Kidney (tissue), 14 donors: Measurements from ENCODE around the gene ALDH3A1. TPM values are rescaled to one million over a fixed set of nuclear protein-coding genes. Genes with fewer than 3 reads are reported as not detected.
A peak's percentile ranks its signal among the peaks of the same experiment; 100 is the strongest.

Experiments used
- DNase-seq, 5 donors: peaks; one replicate each; pipeline ENCODE4 v3.0.0-alpha.2; 2013 to 2020
- FAIRE-seq: peaks from 2 replicates; lab custom pipeline; 2012; peaks lifted over from hg19 to GRCh38; lab: Jason Lieb, UNC
- H3K27ac ChIP-seq, 2 donors: one replicate each; pipeline ENCODE4 v1.7.0; 2013; ENCODE audit warnings: low read depth in 2 of 2, low read length in 2 of 2, inconsistent platforms in 1 of 2
- H3K27me3 ChIP-seq: one replicate; pipeline ENCODE4 v1.7.1; 2013; ENCODE audit warnings: low read length, inconsistent platforms; ENCODE audit not compliant: control insufficient read depth, insufficient read depth
- H3K36me3 ChIP-seq, 3 donors: one replicate each; pipeline versions ENCODE4 v1.7.0 to v1.7.1; 2013; ENCODE audit warnings: low read length in 3 of 3, control low read depth in 1 of 3, inconsistent platforms in 1 of 3; ENCODE audit not compliant: insufficient read depth in 3 of 3, control insufficient read depth in 2 of 3
- H3K4me1 ChIP-seq, 3 donors: one replicate each; pipeline versions ENCODE4 v1.7.0 to v1.7.1; 2013; ENCODE audit warnings: low read length in 3 of 3, inconsistent platforms in 1 of 3, low read depth in 1 of 3; ENCODE audit not compliant: control insufficient read depth in 2 of 3, insufficient read depth in 2 of 3
- H3K4me3 ChIP-seq, 3 donors: one replicate each; pipeline versions ENCODE4 v1.7.0 to v1.8.1; 2013; ENCODE audit warnings: low read length in 3 of 3, control low read depth in 1 of 3, inconsistent platforms in 1 of 3
- H3K9ac ChIP-seq, 3 donors: one replicate each; pipeline versions ENCODE4 v1.7.0 to v1.7.1; 2013; ENCODE audit warnings: low read length in 3 of 3, control low read depth in 1 of 3, inconsistent platforms in 1 of 3
- H3K9me3 ChIP-seq, 3 donors: one replicate each; pipeline versions ENCODE4 v1.7.0 to v1.7.1; 2013; ENCODE audit warnings: low read length in 3 of 3, control low read depth in 1 of 3, inconsistent platforms in 1 of 3; ENCODE audit not compliant: control insufficient read depth in 2 of 3, insufficient read depth in 1 of 3
- CTCF ChIP-seq: IDR thresholded peaks from 3 replicates; pipeline ENCODE4 v1.5.1; 2012; ENCODE audit warnings: mild to moderate bottlenecking, moderate library complexity, borderline replicate concordance; ENCODE audit not compliant: insufficient read depth; ENCODE audit errors: extremely low read depth
- intact Hi-C: fragments of 100-400 bp; cut with DNase I; formaldehyde crosslinking; loops from one replicate; pipeline ENCODE4 v1.11.1; 2022
- polyA plus RNA-seq: library from polyadenylated mRNA; stranded (reverse); fragments of 350-450 nt; fragmentation: Illumina TruSeq; extraction: RNeasy Lipid Tissue Mini Kit (QIAGEN cat#74804); gene quantifications from one replicate; pipeline ENCODE4 v1.2.3, GENCODE V29; 2014; ENCODE audit warnings: low read depth, low replicate concordance; ENCODE audit not compliant: insufficient read depth
- total RNA-seq: library from RNA; stranded (reverse); fragmentation: NEBNext Ultra II Directional; extraction: Animal tissue kit (Norgen Biotek cat#: 25700); gene quantifications from one replicate; pipeline ENCODE4 v1.2.1, GENCODE V29; 2021
- donor health status: control.
- donor health status: control.
- donor health status: control.
- donor health status: control.
- donor health status: control.
- donor health status: DM: yes; HTN: yes; CAD: no.
- donor health status: Normal renal cell carcinoma (clear cell type).

The ALDH3A1 gene
- total and polyA plus RNA-seq, 2 donors from 2014 or later, result 0.75 to 1.4 TPM

DNA sequence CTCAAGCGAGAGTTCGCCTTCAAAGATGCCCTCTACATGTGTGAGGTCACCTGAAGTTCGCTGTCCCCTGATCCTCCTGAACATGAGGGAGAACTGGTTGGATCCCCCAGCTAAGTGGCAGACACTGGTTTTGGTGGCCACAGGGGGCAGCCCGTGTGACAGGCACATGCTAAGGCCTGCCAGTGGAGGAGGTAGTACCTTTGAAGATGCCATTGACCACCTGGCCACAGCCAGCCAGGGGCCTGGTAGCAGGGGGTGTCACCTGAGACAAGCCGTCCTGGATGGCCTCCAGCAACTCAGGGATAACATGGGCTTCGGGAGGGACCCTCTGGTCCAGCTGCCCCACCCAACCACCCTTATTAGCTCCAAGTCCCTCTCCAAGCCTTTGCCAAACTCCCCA lies 7.3 kb upstream of the ALDH3A1 start:
- Histone ChIP-seq H3K4me3 (no peak overlapping the region), H3K36me3 (no peaks in the 10 kb centered on the region), H3K27me3 (no peaks in the 10 kb centered on the region), H3K4me1 (peaks cover 0 to 15% (median 7%) of the 10 kb centered on the region in 3 donors), H3K9me3 (no peaks in the 10 kb centered on the region), H3K9ac (no peak overlapping the region), H3K27ac (no peak overlapping the region)
- TF ChIP-seq CTCF, result no peak
- intact Hi-C loops, result no loop called here
- FAIRE-seq (no peak), DNase-seq (peak in 1 of 5 donors; percentile 26)

DNA sequence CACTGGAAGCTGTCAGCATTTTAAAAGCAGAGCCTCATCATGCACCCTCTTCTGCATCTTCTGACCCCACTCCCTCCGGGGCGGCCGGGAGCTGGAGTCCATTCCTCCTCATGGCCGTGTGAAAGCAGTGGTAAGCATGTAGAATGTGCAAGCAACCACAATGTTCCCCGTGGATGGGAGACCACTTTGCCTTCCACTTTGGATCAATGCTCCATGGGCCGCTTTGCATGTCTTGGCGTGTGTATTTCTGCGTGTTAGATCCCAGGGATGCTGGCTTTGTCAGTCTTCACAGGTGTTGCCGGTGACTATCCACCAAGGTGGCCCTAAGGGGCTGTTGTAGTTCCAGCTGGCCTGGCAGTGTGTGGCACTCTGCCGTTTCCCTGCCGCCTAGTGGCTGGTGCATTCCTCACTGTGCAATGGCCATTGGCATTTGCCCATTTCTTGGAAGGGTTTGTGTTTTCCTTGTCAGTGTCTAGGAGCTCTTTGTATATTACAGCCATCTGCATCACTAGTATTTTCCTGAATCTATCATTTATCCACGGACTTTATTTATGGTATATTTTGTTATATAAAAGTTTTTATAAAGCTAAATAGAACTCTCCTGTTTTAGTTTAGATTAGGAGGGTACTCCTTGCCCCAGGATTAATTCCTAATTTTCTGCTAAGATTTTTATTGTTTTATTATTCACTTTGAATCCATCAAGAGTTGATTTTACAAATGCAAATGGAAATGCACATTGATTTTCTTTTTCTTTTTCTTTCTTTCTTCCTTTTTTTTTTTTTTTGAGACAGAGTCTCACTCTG lies 5.8 kb upstream of the ALDH3A1 start:
- Histone ChIP-seq H3K4me1 (peaks cover 0 to 15% (median 7%) of the 10 kb centered on the region in 3 donors), H3K27ac (peak overlapping the region; percentile 41 to 51), H3K9ac (no peak overlapping the region), H3K4me3 (no peak overlapping the region), H3K36me3 (no peaks in the 10 kb centered on the region), H3K9me3 (no peaks in the 10 kb centered on the region), H3K27me3 (no peaks in the 10 kb centered on the region)
- no peak for DNase-seq
- peak; percentile 53 for TF ChIP-seq CTCF
- FAIRE-seq, result no peak
- intact Hi-C loops, result no loop called here

DNA sequence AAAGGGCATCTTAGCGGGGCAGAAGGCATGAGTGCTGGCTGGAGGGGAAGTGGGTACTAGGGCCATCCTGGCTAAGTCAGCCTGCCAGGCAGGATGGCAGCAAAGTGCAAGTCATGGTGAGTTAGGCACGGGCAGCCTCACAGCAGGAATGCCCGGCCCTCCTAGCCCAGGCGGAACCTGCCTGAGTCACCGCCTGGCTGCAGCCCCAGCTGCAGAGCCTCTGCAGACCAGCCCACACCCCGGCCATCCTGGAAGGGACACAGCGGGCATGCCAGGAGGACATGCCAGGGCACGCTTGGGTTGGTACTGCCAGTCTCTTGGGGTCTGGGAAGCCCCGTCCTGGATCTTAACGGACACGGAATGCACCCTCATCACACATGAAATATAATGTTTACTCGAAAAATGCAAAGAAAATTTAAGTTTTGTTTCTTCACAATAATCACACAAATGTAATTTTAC lies 5.0 kb upstream of the ALDH3A1 start:
- no peak overlapping the region for H3K9ac ChIP-seq
- intact Hi-C loops, result no loop called here
- no peak for TF ChIP-seq CTCF
- DNase-seq (peak in 2 of 5 donors; percentile 65 to 93), FAIRE-seq (no peak)
- H3K27me3 ChIP-seq, result no peaks in the 10 kb centered on the region
- H3K27ac ChIP-seq, result peak overlapping the region; percentile 23 to 43
- H3K4me3 ChIP-seq, result no peak overlapping the region
- no peaks in the 10 kb centered on the region for H3K9me3 ChIP-seq
- no peaks in the 10 kb centered on the region for H3K36me3 ChIP-seq
- peaks cover 0 to 15% (median 7%) of the 10 kb centered on the region in 3 donors for H3K4me1 ChIP-seq
